Measurements from ENCODE around the gene C4orf36. TPM values are rescaled to one million over a fixed set of nuclear protein-coding genes. Genes with fewer than 3 reads are reported as not detected.

The C4orf36 gene, protein sequence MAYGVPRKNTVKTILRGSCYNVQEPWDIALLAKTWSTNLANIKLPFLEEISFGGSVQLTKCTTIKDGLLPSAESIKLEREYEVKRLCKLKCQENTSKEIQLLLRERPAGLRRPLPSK
- 0.26 and 0.31 TPM in 2 replicates for total RNA-seq

DNA sequence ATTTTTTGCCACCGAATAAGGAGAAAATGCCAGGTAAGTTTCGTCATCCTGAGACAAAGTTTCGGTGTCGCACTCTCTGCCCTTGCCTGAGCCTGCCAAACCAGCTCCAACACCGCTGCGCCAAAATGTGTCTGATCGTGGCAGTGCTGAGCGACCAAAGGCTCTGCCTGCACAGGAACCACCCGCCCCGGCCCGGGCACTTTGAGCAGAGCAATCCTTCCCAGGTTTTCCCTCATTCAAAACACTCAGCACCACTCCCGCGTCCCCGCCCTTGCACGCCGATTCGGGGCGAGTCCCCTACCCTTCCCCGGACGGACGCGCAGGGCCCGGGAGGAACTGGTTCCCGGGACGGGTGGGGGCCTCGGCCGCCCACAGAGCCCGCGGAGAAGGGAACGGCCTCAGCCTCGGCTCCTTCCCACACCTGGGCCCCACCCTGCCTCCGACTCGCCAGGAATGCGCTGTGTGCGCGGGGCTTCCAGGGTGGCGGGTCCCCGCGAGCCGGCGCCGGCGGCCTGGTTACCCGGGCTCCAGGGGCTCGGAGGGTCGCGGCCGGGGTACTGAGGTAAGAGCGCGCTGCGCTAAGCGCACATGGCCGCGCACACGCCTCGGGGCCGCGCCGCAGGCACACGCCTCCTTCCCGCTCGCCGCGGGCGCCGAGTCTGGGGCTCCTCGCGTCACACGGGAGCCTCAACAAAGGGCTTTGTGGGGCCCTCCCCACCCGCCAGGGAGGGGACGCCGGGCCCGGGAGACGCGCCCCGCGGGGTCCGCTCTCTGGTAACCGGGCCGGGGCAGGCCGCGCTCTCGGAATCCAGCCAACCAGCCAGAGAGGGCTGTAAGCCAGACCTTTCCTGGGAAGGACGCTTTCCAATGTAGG is at the start of gene C4orf36:
Gene C4orf36 (minus strand): TSS at position 661 of the 874 bp plus-strand sequence. CDS start 902 bp downstream, outside the sequence.

GRCh38 chr4:86934771-86935565 is 42.7 kb upstream of the C4orf36 start, which contains the start of gene AFF1:
Gene AFF1, plus strand, starts transcription at chr4:86935011. Its CDS starts 13,523 bp downstream, at chr4:86948534.

GRCh38 chr4:86848732-86849619 is 43.2 kb downstream of the C4orf36 start, which contains the start of gene SLC10A6:
Gene SLC10A6, minus strand, starts transcription at chr4:86849384. Its CDS starts 269 bp downstream, at chr4:86849115.

Other genes with a start within 250 kb of the C4orf36 start
- not detected in 2 replicates for gene SLC10A6, start 43.0 kb downstream of the C4orf36 start, total RNA-seq
- gene AFF1, start 42.6 kb upstream of the C4orf36 start, total RNA-seq: 9.5 and 13.1 TPM in 2 replicates